Esophagus squamous epithelium (tissue), 4 donors: ENCODE data around the gene KCNMB2.

ENCODE experiments used
- POLR2A ChIP-seq, 4 donors: fragments of 450-650 bp; IDR thresholded peaks; one replicate each; pipeline ENCODE4 v1.6.1; 2017; ENCODE audit warnings: antibody characterized with exemption in 4 of 4, mild to moderate bottlenecking in 4 of 4, moderate library complexity in 3 of 4
- TF ChIP-seq, protein P1 (sequence below), 6 experiments: fragments of 450-650 bp in 4 of 6; fragments of 200-600 bp in 2 of 6; sonication (generic) in 2 of 6; IDR thresholded peaks; one replicate each; pipeline ENCODE4 v1.5.1; 2016 to 2019; ENCODE audit warnings: antibody characterized with exemption in 6 of 6, mild to moderate bottlenecking in 4 of 6, moderate library complexity in 4 of 6

- TF ChIP-seq, protein P1, sequence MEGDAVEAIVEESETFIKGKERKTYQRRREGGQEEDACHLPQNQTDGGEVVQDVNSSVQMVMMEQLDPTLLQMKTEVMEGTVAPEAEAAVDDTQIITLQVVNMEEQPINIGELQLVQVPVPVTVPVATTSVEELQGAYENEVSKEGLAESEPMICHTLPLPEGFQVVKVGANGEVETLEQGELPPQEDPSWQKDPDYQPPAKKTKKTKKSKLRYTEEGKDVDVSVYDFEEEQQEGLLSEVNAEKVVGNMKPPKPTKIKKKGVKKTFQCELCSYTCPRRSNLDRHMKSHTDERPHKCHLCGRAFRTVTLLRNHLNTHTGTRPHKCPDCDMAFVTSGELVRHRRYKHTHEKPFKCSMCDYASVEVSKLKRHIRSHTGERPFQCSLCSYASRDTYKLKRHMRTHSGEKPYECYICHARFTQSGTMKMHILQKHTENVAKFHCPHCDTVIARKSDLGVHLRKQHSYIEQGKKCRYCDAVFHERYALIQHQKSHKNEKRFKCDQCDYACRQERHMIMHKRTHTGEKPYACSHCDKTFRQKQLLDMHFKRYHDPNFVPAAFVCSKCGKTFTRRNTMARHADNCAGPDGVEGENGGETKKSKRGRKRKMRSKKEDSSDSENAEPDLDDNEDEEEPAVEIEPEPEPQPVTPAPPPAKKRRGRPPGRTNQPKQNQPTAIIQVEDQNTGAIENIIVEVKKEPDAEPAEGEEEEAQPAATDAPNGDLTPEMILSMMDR (IDR thresholded peaks at IDR 0.05): no peak
- no peak for TF ChIP-seq POLR2A (IDR thresholded peaks at IDR 0.05)
Measured at GRCh38 chr3:178629430-178630178, 93.4 kb downstream of the KCNMB2 start.
